SK-N-MC (cell line): Measurements from ENCODE around the gene CLEC18A.

Experiments
- DNase-seq: peaks from one replicate; pipeline ENCODE4 v3.0.0-alpha.2; 2011; ENCODE audit warnings: low read depth, low spot score
- H3K27ac ChIP-seq: fragments of 200-600 bp; sonication (generic); 2 replicates; pipeline ENCODE4 v1.5.1; 2016; ENCODE audit warnings: mixed run types
- H3K36me3 ChIP-seq: fragments of 200-600 bp; sonication (generic); 2 replicates; pipeline ENCODE4 v1.6.1; 2017; ENCODE audit warnings: antibody characterized with exemption, low read length, mixed read lengths; ENCODE audit not compliant: insufficient read depth
- H3K4me3 ChIP-seq: fragments of 200-600 bp; sonication (generic); 2 replicates; pipeline ENCODE4 v1.5.1; 2016
- H3K9ac ChIP-seq: fragments of 200-600 bp; sonication (generic); 2 replicates; pipeline ENCODE4 v1.8.0; 2017; ENCODE audit warnings: mixed run types, mixed read lengths; ENCODE audit not compliant: insufficient read length
- H3K9me3 ChIP-seq: fragments of 200-600 bp; sonication (generic); 2 replicates; pipeline ENCODE4 v1.6.1; 2017; ENCODE audit warnings: low read depth, mild to moderate bottlenecking, antibody characterized with exemption, low read length, moderate library complexity, mixed read lengths
- EZH2 ChIP-seq: fragments of 200-600 bp; sonication (generic); IDR thresholded peaks from one replicate; pipeline ENCODE4 v1.6.1; 2017; ENCODE audit warnings: antibody characterized with exemption
- FOXP2 ChIP-seq: optimal IDR thresholded peaks from 2 replicates; pipeline ENCODE3; 2011; ENCODE audit warnings: mild to moderate bottlenecking, moderate library complexity; ENCODE audit not compliant: insufficient read depth; ENCODE audit errors: extremely low read length, control extremely low read depth
- POLR2AphosphoS5 ChIP-seq: IDR thresholded peaks from 2 replicates; pipeline ENCODE4 v1.6.1; 2012; ENCODE audit warnings: mild to moderate bottlenecking, low read depth, low read length, borderline replicate concordance

The CLEC18A gene

DNA sequence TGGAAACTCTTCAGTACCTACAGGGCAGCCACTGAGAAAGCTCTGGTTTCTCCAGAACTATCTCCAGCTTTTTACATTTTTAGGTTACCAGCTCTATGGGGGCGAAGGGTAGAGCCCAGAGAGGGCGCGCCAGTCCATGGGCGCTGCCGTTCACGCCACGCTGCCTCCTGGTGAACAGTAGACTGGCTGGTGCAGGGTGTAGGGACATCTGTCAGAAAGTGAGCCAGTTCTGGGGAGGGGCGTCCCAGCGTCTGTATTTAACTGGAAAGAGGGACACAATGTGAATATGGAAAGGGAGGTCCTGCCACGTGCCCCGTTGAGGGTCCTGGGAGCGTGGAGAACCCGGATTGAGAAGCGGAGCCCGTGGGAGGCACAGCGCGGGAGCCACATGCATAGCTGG, 16.4 kb upstream of the CLEC18A start:
- no peak overlapping the region for H3K4me3 ChIP-seq
- H3K9ac ChIP-seq: no peak overlapping the region
- DNase-seq: no peak
- no peaks in the 10 kb centered on the region for H3K36me3 ChIP-seq
- H3K27ac ChIP-seq: no peak overlapping the region
- TF ChIP-seq POLR2AphosphoS5 (no peak), FOXP2 (no peak), EZH2 (no peak)
- H3K9me3 ChIP-seq: no peaks in the 10 kb centered on the region

DNA sequence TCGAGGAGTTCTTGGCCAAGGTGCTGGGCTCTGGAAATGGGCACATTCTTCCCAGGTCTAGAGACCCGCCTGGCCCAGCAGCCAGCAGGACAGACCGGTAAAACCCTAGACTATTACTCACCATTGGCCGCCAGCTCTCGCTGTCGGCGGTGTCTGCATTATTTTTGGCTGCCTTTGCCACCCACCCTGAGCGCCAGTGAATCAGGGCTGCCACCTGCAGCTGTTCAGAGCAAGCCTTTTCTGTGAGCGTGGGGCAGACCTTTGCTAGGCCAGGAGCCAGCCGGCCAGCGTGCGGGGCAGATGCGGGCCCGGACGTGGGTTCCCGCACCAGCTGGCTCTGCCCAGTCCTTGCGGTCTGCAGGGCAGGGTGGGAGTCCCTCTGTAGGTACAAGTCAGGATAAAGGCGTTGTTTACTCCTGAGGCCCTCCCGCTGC, 15.8 kb upstream of the CLEC18A start:
- no peaks in the 10 kb centered on the region for H3K9me3 ChIP-seq
- no peaks in the 10 kb centered on the region for H3K36me3 ChIP-seq
- no peak overlapping the region for H3K27ac ChIP-seq
- H3K9ac ChIP-seq: no peak overlapping the region
- no peak for DNase-seq
- no peak overlapping the region for H3K4me3 ChIP-seq
- TF ChIP-seq EZH2 (no peak), POLR2AphosphoS5 (no peak), FOXP2 (no peak)

DNA sequence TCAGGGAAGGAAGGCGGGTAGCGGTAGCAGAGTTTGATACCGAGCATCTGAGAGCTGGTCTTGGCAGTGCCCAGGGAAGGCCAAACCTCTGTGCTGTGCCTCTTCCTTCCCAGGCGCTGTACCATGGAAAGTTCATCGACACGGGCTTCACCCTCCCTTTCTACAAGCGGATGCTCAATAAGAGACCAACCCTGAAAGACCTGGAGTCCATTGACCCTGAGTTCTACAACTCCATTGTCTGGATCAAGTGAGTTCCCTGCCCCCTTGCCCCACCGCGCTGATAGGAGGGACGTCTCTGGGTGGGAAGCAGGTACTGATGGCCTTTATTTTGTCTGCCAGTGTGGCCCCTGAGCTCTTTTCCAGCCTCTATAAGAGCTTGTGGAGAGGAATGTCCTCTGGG, 15.4 kb upstream of the CLEC18A start:
- no peaks in the 10 kb centered on the region for H3K36me3 ChIP-seq
- H3K27ac ChIP-seq: no peak overlapping the region
- H3K9ac ChIP-seq: no peak overlapping the region
- H3K9me3 ChIP-seq: no peaks in the 10 kb centered on the region
- DNase-seq: no peak
- TF ChIP-seq EZH2 (no peak), FOXP2 (no peak), POLR2AphosphoS5 (no peak)
- H3K4me3 ChIP-seq: no peak overlapping the region

DNA sequence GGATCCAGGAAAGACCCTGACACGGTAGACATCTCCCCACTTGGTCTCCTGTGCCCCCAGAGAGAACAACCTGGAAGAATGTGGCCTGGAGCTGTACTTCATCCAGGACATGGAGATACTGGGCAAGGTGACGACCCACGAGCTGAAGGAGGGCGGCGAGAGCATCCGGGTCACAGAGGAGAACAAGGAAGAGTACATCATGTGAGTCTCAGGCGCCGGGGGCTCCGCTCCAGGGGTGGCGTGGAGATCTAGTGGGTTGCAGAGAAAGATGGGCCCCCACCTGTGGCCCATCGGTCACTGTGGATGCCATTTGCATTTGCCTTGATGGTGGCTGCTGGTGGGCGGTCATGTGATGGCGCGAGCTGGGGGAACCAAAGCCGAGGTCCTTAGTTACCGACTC, 14.9 kb upstream of the CLEC18A start:
- no peaks in the 10 kb centered on the region for H3K36me3 ChIP-seq
- H3K27ac ChIP-seq: no peak overlapping the region

DNA sequence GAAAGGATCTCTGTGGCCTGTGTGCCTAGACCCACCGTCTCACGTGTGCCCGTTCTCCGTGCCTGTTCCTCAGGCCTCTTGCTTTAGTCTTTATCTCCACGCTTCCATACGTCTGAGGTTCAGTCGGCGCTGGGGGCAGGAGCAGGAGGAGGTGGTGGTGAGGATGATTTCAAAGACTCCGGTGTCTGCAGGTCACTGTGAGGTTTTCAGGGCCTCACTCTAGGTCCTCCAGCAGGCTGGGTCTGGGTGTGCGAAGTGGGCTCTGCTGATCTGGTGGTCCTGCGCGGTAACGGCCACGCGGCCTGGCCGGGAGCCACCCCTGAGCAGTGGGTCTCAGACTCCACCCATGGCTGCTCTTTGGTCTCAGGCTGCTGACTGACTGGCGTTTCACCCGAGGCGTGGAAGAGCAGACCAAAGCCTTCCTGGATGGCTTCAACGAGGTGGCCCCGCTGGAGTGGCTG, 14.4 kb upstream of the CLEC18A start:
- TF ChIP-seq FOXP2: no peak
- TF ChIP-seq EZH2: no peak
- H3K9me3 ChIP-seq: no peaks in the 10 kb centered on the region
- no peak for DNase-seq
- no peak overlapping the region for H3K27ac ChIP-seq
- H3K9ac ChIP-seq: no peak overlapping the region
- H3K4me3 ChIP-seq: no peak overlapping the region
- H3K36me3 ChIP-seq: no peaks in the 10 kb centered on the region

More for the DNA sequence above, 14.9 kb upstream of the CLEC18A start:
- Histone ChIP-seq H3K9ac (no peak overlapping the region), H3K4me3 (no peak overlapping the region), H3K9me3 (no peaks in the 10 kb centered on the region)
- TF ChIP-seq POLR2AphosphoS5: no peak
- TF ChIP-seq FOXP2: no peak
- no peak for TF ChIP-seq EZH2
- DNase-seq: no peak

DNA sequence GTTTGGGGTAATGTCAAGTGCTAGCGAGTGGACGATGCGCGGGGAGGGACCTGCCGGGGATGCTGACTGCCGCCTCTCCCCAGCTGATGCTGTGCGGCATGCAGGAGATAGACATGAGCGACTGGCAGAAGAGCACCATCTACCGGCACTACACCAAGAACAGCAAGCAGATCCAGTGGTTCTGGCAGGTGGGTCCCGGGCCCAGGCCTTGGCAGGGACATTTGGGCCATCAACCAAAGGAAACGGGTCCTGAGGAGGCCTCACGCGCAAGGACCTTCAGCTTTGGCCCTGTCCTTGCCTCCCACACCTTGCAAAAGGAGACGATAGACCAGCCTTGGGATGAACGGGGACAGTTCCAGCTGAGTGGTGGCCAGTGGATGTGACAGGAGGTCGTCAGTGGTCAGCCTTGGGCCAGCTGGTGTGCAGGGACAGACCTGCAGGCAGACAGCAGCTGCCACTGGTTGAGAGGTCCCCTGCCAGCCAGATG, 13.6 kb upstream of the CLEC18A start:
- no peak for DNase-seq

DNA sequence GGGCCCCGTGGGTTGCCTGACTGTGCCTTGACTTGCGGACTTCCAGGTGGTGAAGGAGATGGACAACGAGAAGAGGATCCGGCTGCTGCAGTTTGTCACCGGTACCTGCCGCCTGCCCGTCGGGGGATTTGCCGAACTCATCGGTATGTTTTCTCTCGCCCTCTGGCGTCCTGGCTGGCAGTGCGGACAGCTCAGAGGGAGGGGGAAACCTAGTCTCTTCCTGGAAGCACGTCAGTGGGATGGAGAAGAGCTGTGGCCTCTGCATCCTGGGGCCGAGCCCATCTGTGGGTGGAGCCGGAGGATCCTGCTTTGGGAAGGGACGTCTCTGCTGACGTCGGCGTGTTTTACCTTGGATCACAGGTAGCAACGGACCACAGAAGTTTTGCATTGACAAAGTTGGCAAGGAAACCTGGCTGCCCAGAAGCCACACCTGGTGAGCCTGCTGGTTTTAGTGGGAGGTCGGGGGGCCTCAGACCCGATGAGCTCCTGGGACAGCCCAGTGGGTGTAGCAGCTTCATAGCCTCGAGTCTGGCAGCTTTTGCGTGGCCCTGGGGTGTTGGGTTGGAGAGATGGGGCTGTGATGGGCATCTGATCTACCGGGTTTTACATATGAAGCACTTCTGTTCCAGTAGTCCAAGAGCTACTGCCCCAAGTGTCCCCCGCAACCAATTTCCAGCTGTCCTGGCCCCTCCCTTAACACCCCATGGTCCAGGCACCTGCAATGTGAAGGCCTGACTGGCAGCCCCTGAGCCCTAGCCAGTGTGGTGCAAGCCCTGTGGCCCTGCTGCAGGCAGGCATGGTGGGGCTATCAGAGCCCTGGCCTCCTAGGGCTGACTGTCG, 11.9 kb upstream of the CLEC18A start:
- Histone ChIP-seq H3K27ac (no peak overlapping the region), H3K36me3 (no peaks in the 10 kb centered on the region), H3K9ac (no peak overlapping the region), H3K9me3 (no peaks in the 10 kb centered on the region), H3K4me3 (no peak overlapping the region)
- TF ChIP-seq FOXP2 (no peak), POLR2AphosphoS5 (no peak), EZH2 (no peak)
- no peak for DNase-seq

More for the DNA sequence above, 13.6 kb upstream of the CLEC18A start:
- Histone ChIP-seq H3K9me3 (no peaks in the 10 kb centered on the region), H3K9ac (no peak overlapping the region), H3K4me3 (no peak overlapping the region), H3K36me3 (no peaks in the 10 kb centered on the region), H3K27ac (no peak overlapping the region)
- no peak for TF ChIP-seq POLR2AphosphoS5
- TF ChIP-seq EZH2: no peak
- TF ChIP-seq FOXP2: no peak

DNA sequence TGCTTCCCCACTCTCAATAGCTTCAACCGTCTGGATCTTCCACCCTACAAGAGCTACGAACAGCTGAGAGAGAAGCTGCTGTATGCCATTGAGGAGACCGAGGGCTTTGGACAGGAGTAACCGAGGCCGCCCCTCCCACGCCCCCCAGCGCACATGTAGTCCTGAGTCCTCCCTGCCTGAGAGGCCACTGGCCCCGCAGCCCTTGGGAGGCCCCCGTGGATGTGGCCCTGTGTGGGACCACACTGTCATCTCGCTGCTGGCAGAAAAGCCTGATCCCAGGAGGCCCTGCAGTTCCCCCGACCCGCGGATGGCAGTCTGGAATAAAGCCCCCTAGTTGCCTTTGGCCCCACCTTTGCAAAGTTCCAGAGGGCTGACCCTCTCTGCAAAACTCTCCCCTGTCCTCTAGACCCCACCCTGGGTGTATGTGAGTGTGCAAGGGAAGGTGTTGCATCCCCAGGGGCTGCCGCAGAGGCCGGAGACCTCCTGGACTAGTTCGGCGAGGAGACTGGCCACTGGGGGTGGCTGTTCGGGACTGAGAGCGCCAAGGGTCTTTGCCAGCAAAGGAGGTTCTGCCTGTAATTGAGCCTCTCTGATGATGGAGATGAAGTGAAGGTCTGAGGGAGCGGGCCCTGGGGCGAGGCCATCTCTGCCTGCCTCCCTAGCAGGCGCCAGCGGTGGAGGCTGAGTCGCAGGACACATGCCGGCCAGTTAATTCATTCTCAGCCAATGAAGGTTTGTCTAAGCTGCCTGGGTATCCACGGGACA, 11.1 kb upstream of the CLEC18A start:
- Histone ChIP-seq H3K36me3 (no peaks in the 10 kb centered on the region), H3K9me3 (no peaks in the 10 kb centered on the region), H3K9ac (no peak overlapping the region), H3K27ac (no peak overlapping the region), H3K4me3 (no peak overlapping the region)
- no peak for DNase-seq
- TF ChIP-seq POLR2AphosphoS5 (no peak), EZH2 (no peak), FOXP2 (no peak)
